Measurements from ENCODE around the gene TRPM3. TPM values are rescaled to one million over a fixed set of nuclear protein-coding genes. Genes with fewer than 3 reads are reported as not detected.

TRPM3 gene
- total RNA-seq, 1 experiment from 2014 or later: not detected

DNA sequence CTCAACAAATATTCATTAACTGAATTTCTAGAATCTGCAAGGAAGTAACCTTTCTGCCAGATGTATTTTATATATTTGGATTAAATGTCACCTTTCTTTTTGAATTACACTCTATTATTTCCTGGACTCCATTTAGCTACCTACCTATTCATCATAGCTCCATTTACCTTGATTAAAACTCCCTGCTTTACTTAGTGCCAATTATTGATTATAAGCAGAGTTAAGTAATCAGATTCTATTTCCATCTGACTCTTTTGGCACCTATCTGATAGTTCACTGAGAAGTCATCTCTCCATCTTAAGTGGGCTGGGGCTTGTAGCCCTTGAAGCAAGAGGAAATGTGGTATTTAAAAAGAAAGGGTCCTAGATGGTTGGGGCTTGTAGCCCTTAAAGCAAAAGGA is 88.6 kb downstream of the TRPM3 start:
- no peaks in the 10 kb centered on the region for H3K9me2 ChIP-seq (replicated peaks; ENCODE audit: low read length)
- no peak for DNase-seq
- no TSS peak for BruUV-seq (replicated peaks)
- intact Hi-C loops (cut with micrococcal nuclease): no loop called here
- POLR2A ChIA-PET (ENCODE audit: unreplicated experiment): no interaction called here
- H3K36me3 ChIP-seq (ENCODE audit: low read depth, low read length): no peaks in the 10 kb centered on the region
- H3K79me2 ChIP-seq (ENCODE audit: low read length): no peaks in the 10 kb centered on the region
- no peaks in the 10 kb centered on the region for H4K20me1 ChIP-seq (ENCODE audit: low read length)
- H3K27me3 ChIP-seq (ENCODE audit: low read length): no peaks in the 10 kb centered on the region
- H3K4me2 ChIP-seq (ENCODE audit: low read length): no peak overlapping the region
- no peak overlapping the region for H3K9ac ChIP-seq (ENCODE audit: low read length)
- ATAC-seq: no peak
- no peaks in the 10 kb centered on the region for H3K4me1 ChIP-seq (ENCODE audit: insufficient read depth, low read length)
- CTCF ChIA-PET: no interaction called here
- H3K9me3 ChIP-seq (ENCODE audit: low read length): no peaks in the 10 kb centered on the region
- no peaks in the 10 kb centered on the region for H3F3A ChIP-seq (ENCODE audit: low read length, unreplicated experiment)
- H2AFZ ChIP-seq (ENCODE audit: low read length): no peak overlapping the region
- no peak for TF ChIP-seq EZH2phosphoT487 (IDR thresholded peaks at IDR 0.05; ENCODE audit: borderline replicate concordance, low read length)
- H3K27ac ChIP-seq (ENCODE audit: low read length): no peak overlapping the region
- no peak overlapping the region for H3K4me3 ChIP-seq (ENCODE audit: low read length)

DNA sequence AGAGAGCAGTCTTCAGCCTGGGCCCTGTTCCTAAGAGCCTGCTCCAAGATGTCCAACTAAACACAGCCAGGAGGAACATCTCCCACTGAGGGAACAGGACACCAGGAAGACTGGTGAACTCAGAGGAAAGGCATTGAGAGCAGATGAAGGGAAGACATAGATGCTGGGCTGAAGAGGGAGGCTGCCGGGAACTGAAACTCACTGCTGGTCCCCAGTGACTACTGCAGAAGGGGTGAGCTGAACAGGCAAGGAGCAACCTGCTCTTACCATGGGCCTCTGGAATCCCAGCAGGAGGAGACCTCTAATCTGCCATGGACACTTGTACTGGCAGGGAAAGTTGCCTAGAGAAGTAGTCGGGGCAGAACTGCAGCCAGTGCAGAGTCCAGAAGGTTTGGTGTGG is 95.7 kb downstream of the TRPM3 start:
- no peaks in the 10 kb centered on the region for H3F3A ChIP-seq (ENCODE audit: low read length, unreplicated experiment)
- H3K27ac ChIP-seq (ENCODE audit: low read length): no peak overlapping the region
- no peaks in the 10 kb centered on the region for H3K27me3 ChIP-seq (ENCODE audit: low read length)
- intact Hi-C loops (cut with micrococcal nuclease): no loop called here
- ChIA-PET POLR2A (ENCODE audit: unreplicated experiment) (no interaction called here), CTCF (no interaction called here)
- H2AFZ ChIP-seq (ENCODE audit: low read length): no peak overlapping the region
- H3K9me3 ChIP-seq (ENCODE audit: low read length): no peaks in the 10 kb centered on the region
- no peaks in the 10 kb centered on the region for H3K4me1 ChIP-seq (ENCODE audit: insufficient read depth, low read length)
- no peak overlapping the region for H3K9ac ChIP-seq (ENCODE audit: low read length)
- H3K9me2 ChIP-seq (replicated peaks; ENCODE audit: low read length): no peaks in the 10 kb centered on the region
- no peaks in the 10 kb centered on the region for H3K79me2 ChIP-seq (ENCODE audit: low read length)
- no peak overlapping the region for H3K4me2 ChIP-seq (ENCODE audit: low read length)
- H3K4me3 ChIP-seq (ENCODE audit: low read length): no peak overlapping the region
- no TSS peak for BruUV-seq (replicated peaks)
- TF ChIP-seq EZH2 (IDR thresholded peaks at IDR 0.05; ENCODE audit: low read length, unreplicated experiment) (no peak), EZH2phosphoT487 (IDR thresholded peaks at IDR 0.05; ENCODE audit: borderline replicate concordance, low read length) (no peak)
- TF ChIP-seq, protein P1, sequence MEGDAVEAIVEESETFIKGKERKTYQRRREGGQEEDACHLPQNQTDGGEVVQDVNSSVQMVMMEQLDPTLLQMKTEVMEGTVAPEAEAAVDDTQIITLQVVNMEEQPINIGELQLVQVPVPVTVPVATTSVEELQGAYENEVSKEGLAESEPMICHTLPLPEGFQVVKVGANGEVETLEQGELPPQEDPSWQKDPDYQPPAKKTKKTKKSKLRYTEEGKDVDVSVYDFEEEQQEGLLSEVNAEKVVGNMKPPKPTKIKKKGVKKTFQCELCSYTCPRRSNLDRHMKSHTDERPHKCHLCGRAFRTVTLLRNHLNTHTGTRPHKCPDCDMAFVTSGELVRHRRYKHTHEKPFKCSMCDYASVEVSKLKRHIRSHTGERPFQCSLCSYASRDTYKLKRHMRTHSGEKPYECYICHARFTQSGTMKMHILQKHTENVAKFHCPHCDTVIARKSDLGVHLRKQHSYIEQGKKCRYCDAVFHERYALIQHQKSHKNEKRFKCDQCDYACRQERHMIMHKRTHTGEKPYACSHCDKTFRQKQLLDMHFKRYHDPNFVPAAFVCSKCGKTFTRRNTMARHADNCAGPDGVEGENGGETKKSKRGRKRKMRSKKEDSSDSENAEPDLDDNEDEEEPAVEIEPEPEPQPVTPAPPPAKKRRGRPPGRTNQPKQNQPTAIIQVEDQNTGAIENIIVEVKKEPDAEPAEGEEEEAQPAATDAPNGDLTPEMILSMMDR (conservative IDR thresholded peaks at IDR 0.05; ENCODE audit: low read depth, low read length): no peak
- no peaks in the 10 kb centered on the region for H4K20me1 ChIP-seq (ENCODE audit: low read length)
- no peaks in the 10 kb centered on the region for H3K36me3 ChIP-seq (ENCODE audit: low read depth, low read length)
- DNase-seq (no peak), ATAC-seq (no peak)

DNA sequence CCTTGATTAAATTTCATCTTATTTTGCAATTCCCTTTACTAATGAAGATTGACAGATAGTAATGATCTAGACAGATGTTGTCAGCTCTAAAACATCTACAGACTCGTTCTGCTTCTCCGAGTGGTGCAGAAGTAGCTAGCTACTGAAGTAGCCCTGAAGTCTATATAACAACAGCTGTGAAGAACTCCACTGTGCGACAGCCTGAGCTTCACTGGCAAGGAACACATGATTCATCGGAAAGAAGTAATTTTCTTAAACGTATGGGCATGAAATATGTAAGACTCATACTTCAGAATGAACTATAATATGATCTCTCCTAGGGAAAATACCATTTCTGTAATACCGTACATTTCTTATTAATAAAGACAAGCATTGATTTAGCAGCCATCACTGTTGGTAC is 96.2 kb downstream of the TRPM3 start:
- Histone ChIP-seq H3F3A (ENCODE audit: low read length, unreplicated experiment) (no peaks in the 10 kb centered on the region), H3K79me2 (ENCODE audit: low read length) (no peaks in the 10 kb centered on the region), H3K4me2 (ENCODE audit: low read length) (no peak overlapping the region), H3K9me3 (ENCODE audit: low read length) (no peaks in the 10 kb centered on the region), H4K20me1 (ENCODE audit: low read length) (no peaks in the 10 kb centered on the region), H3K4me3 (ENCODE audit: low read length) (no peak overlapping the region), H3K36me3 (ENCODE audit: low read depth, low read length) (no peaks in the 10 kb centered on the region), H3K9me2 (replicated peaks; ENCODE audit: low read length) (no peaks in the 10 kb centered on the region), H3K27ac (ENCODE audit: low read length) (no peak overlapping the region), H3K27me3 (ENCODE audit: low read length) (no peaks in the 10 kb centered on the region), H3K4me1 (ENCODE audit: insufficient read depth, low read length) (no peaks in the 10 kb centered on the region), H2AFZ (ENCODE audit: low read length) (no peak overlapping the region), H3K9ac (ENCODE audit: low read length) (no peak overlapping the region)
- intact Hi-C loops (cut with micrococcal nuclease): no loop called here
- POLR2A ChIA-PET (ENCODE audit: unreplicated experiment): no interaction called here
- DNase-seq (no peak), ATAC-seq (no peak)
- TF ChIP-seq EZH2phosphoT487 (IDR thresholded peaks at IDR 0.05; ENCODE audit: borderline replicate concordance, low read length) (no peak), EZH2 (IDR thresholded peaks at IDR 0.05; ENCODE audit: low read length, unreplicated experiment) (no peak)
- TF ChIP-seq, protein P1 (conservative IDR thresholded peaks at IDR 0.05; ENCODE audit: low read depth, low read length): no peak
- CTCF ChIA-PET: no interaction called here
- BruUV-seq (replicated peaks): no TSS peak

All from PC-3 (cell line).